MCF 10A (cell line): ENCODE results near the gene EVA1A. TPM values are rescaled to one million over a fixed set of nuclear protein-coding genes. Genes with fewer than 3 reads are reported as not detected.

ENCODE experiments used
- BruUV-seq: library from RNA; stranded (reverse); fragments of 400-500 nt; replicated peaks from 2 replicates; lab custom pipeline; 2021; lab: Mats Ljungman, UMichigan
- CTCF ChIA-PET: fragments of 300-600 bp; sonication (Branson Sonifier 250); formaldehyde crosslinking; extraction: SDS; loops from one replicate; lab custom pipeline; 2021; ENCODE audit warnings: antibody characterized with exemption, inconsistent platforms; lab: Yijun Ruan, JAX
- POLR2A ChIA-PET: fragments of 300-600, 350-650 bp; sonication (Branson Sonifier 250); formaldehyde crosslinking; extraction: SDS; loops from one replicate; lab custom pipeline; 2020; ENCODE audit warnings: antibody characterized with exemption, inconsistent platforms; lab: Yijun Ruan, JAX
- DNase-seq: peaks from one replicate; pipeline ENCODE4 v3.0.0-alpha.2; 2018; ENCODE audit not compliant: unreplicated experiment
- H3K27ac Mint-ChIP-seq: one replicate; pipeline ENCODE4 v1.8.0; 2022; ENCODE audit warnings: mild to moderate bottlenecking, low read depth, mixed read lengths; ENCODE audit not compliant: unreplicated experiment
- H3K27me3 Mint-ChIP-seq: one replicate; pipeline ENCODE4 v1.8.0; 2022; ENCODE audit warnings: mixed read lengths; ENCODE audit not compliant: insufficient read depth, unreplicated experiment
- H3K36me3 Mint-ChIP-seq: one replicate; pipeline ENCODE4 v1.8.0; 2022; ENCODE audit warnings: mild to moderate bottlenecking, moderate library complexity, mixed read lengths; ENCODE audit not compliant: insufficient read depth, unreplicated experiment
- H3K4me1 Mint-ChIP-seq: one replicate; pipeline ENCODE4 v1.8.0; 2022; ENCODE audit warnings: mixed read lengths; ENCODE audit not compliant: insufficient read depth, unreplicated experiment
- H3K4me3 Mint-ChIP-seq: one replicate; pipeline ENCODE4 v1.8.0; 2022; ENCODE audit warnings: mild to moderate bottlenecking, moderate library complexity, mixed read lengths; ENCODE audit not compliant: unreplicated experiment
- H3K9me3 Mint-ChIP-seq: one replicate; pipeline ENCODE4 v1.8.0; 2022; ENCODE audit warnings: mixed read lengths; ENCODE audit not compliant: unreplicated experiment
- CTCF ChIP-seq: fragments of 200-600 bp; IDR thresholded peaks from one replicate; pipeline ENCODE4 v1.8.0; 2022; ENCODE audit warnings: antibody characterized with exemption, mild to moderate bottlenecking; ENCODE audit not compliant: unreplicated experiment
- intact Hi-C: fragments of 100-400 bp; cut with micrococcal nuclease; formaldehyde crosslinking; loops from 2 replicates; pipeline ENCODE4 v1.14.1; 2022
- total RNA-seq: library from RNA; stranded (reverse); gene quantifications from 2 replicates; pipeline ENCODE4 v1.2.3, GENCODE V29; 2022

The EVA1A gene
- total RNA-seq, 1 experiment from 2014 or later: 14.4 TPM

DNA sequence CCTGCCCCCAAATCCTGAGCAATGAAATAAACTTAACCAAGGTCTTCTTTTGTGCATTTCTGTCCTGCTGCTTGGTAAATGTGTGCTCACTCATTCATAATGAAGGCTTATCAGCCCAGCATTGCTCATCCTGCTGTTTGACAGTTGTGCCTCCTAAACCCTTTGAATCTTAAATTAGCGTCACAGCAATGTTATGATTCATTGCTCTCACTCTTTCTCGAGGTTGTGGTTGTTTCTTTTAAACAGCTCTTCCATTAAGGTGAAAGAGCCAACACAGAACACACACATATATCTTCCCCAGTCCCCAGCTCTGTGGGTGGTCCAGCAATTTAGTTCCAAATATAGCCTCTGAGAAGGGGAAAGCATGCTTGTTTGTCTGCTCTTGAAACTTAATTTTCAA lies 84.0 kb downstream of the EVA1A start:
- TF ChIP-seq CTCF: no peak
- peak; percentile 13 for DNase-seq
- BruUV-seq: no TSS peak
- intact Hi-C loops: no loop called here
- POLR2A ChIA-PET: no interaction called here
- Mint-ChIP-seq H3K27me3 (no peaks in the 10 kb centered on the region), H3K9me3 (no peaks in the 10 kb centered on the region), H3K4me1 (no peaks in the 10 kb centered on the region), H3K36me3 (peaks cover 6% of the 10 kb centered on the region), H3K4me3 (no peak overlapping the region), H3K27ac (no peak overlapping the region)
- CTCF ChIA-PET: interaction anchor here (0.6 to 2.4 kb wide), 2 partner anchors 11 to 142 kb away, joined by 3 to 14 read pairs; no protein-coding TSS in a partner anchor

DNA sequence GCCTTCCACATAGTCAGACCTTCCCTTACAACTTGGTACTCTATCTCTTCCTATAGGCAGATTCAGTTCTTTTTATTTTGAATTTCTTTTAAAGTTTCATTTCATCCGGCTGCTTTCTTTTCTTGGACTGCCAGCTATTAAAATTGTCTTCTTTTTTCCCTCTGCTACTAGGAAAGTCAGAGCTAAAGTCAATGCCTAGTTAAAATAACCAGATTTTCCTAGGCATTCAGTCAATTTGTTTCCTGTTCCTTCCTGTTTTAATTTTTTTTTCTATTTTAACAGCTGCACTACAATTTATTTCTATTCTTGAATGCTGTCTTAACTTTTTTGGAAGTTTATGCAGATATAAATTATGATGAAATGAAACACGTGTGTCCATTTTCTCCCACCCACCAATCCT lies 84.8 kb downstream of the EVA1A start:
- H3K36me3 Mint-ChIP-seq: peaks cover 6% of the 10 kb centered on the region
- H3K27me3 Mint-ChIP-seq: no peaks in the 10 kb centered on the region
- no peaks in the 10 kb centered on the region for H3K9me3 Mint-ChIP-seq
- no peaks in the 10 kb centered on the region for H3K4me1 Mint-ChIP-seq
- DNase-seq: no peak
- TF ChIP-seq CTCF: no peak
- intact Hi-C loops: no loop called here
- no TSS peak for BruUV-seq
- no peak overlapping the region for H3K27ac Mint-ChIP-seq
- ChIA-PET POLR2A (interaction anchor here (0.6 kb wide), 1 partner anchor 138 kb away, joined by 3 read pairs; no protein-coding TSS in a partner anchor), CTCF (interaction anchor here (0.6 to 2.4 kb wide), 5 partner anchors 10 to 787 kb away, joined by 3 to 14 read pairs (median 4); no protein-coding TSS in a partner anchor)
- H3K4me3 Mint-ChIP-seq: no peak overlapping the region

DNA sequence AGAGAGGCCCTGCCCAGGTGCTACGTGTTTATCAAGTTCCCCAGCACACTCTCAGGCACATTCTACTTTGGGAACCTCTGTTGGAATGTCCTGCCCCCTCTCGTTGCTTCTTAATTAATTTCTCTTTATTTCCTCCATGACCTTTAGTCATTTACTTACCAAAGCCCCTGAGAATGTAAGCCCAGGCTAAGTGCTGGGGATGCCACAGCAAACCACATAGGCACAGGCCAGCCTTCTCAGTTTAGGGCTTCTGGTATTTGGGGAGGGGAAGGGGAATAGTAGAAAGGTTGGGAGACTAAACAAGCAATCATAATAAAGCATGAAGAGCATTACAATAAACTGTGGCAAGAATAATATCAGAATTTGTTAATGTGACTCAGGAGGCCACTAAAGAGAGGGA lies 85.7 kb downstream of the EVA1A start:
- DNase-seq: no peak
- no peak overlapping the region for H3K4me3 Mint-ChIP-seq
- no peak for TF ChIP-seq CTCF
- ChIA-PET CTCF (interaction anchor here (1.0 to 2.4 kb wide), 3 partner anchors 9 to 134 kb away, joined by 3 to 14 read pairs (median 6); no protein-coding TSS in a partner anchor), POLR2A (no interaction called here)
- no peaks in the 10 kb centered on the region for H3K9me3 Mint-ChIP-seq
- peaks cover 6% of the 10 kb centered on the region for H3K36me3 Mint-ChIP-seq
- no peaks in the 10 kb centered on the region for H3K27me3 Mint-ChIP-seq
- no peaks in the 10 kb centered on the region for H3K4me1 Mint-ChIP-seq
- BruUV-seq: no TSS peak
- no peak overlapping the region for H3K27ac Mint-ChIP-seq
- intact Hi-C loops: no loop called here

- H3K9me3 Mint-ChIP-seq: no peaks in the 10 kb centered on the region
- BruUV-seq: no TSS peak
- peaks cover 6% of the 10 kb centered on the region for H3K36me3 Mint-ChIP-seq
Measured at GRCh38 chr2:75474115-75474514, 86.6 kb downstream of the EVA1A start.

More at GRCh38 chr2:75474115-75474514, 86.6 kb downstream of the EVA1A start:
- no peak for DNase-seq
- H3K4me3 Mint-ChIP-seq: no peak overlapping the region
- H3K4me1 Mint-ChIP-seq: no peaks in the 10 kb centered on the region
- no peak overlapping the region for H3K27ac Mint-ChIP-seq
- CTCF ChIA-PET: interaction anchor here (1.0 kb wide), 1 partner anchor 135 kb away, joined by 3 read pairs; no protein-coding TSS in a partner anchor
- POLR2A ChIA-PET: no interaction called here
- no peaks in the 10 kb centered on the region for H3K27me3 Mint-ChIP-seq
- no peak for TF ChIP-seq CTCF
- intact Hi-C loops: no loop called here
